Cardiac muscle cell (in vitro differentiated cells and primary cell): ENCODE data around the gene PRPH. TPM values are rescaled to one million over a fixed set of nuclear protein-coding genes. Genes with fewer than 3 reads are reported as not detected.
"Not testable (repeated sequence)": the region's sequence is repeated elsewhere in the genome, so short reads cannot be mapped to it uniquely, and the experiment has no call there.

Source experiments
- DNase-seq, 2 donors: peaks; one replicate each; pipeline versions ENCODE4 v3.0.0 to v3.0.0-alpha.2; 2010 to 2017; ENCODE audit warnings: low read depth in 1 of 2, low spot score in 1 of 2
- H3K27ac ChIP-seq: fragments of 200-600 bp; sonication (generic); 2 replicates; pipeline ENCODE4 v1.5.1; 2016
- H3K27me3 ChIP-seq: fragments of 200-600 bp; sonication (generic); 2 replicates; pipeline ENCODE4 v1.6.0; 2016; ENCODE audit warnings: control low read depth
- H3K36me3 ChIP-seq: fragments of 200-600 bp; sonication (generic); 2 replicates; pipeline ENCODE4 v1.5.1; 2016; ENCODE audit warnings: control low read depth
- H3K4me1 ChIP-seq: fragments of 200-600 bp; sonication (generic); 2 replicates; pipeline ENCODE4 v1.8.1; 2017; ENCODE audit warnings: low read depth, mild to moderate bottlenecking, mixed run types
- H3K4me3 ChIP-seq: fragments of 200-600 bp; sonication (generic); 2 replicates; pipeline ENCODE4 v1.5.1; 2016; ENCODE audit warnings: mild to moderate bottlenecking
- H3K9me3 ChIP-seq: fragments of 200-600 bp; sonication (generic); 2 replicates; pipeline ENCODE4 v1.5.1; 2017; ENCODE audit warnings: low read depth, mild to moderate bottlenecking, control low read depth
- CTCF ChIP-seq: IDR thresholded peaks from 2 replicates; pipeline ENCODE4 v1.5.1; 2012; ENCODE audit warnings: low read depth, mild to moderate bottlenecking, low read length
- polyA plus RNA-seq: library from polyadenylated mRNA; unstranded; fragments of >200 nt; fragmentation: Nextera tagmentation; extraction: Ambion mirVana; gene quantifications from 2 replicates; pipeline ENCODE4 v1.2.1, GENCODE V29; 2016
- total RNA-seq: library from RNA; depleted of rRNA; stranded (reverse); fragments of >200 nt; gene quantifications from 2 replicates; pipeline ENCODE4 v1.2.3, GENCODE V29; 2016

Gene PRPH
- total and polyA plus RNA-seq, 2 experiments from 2014 or later, result 1.1 to 4.0 TPM

GRCh38 chr12:49305762-49306510 lies 11.0 kb downstream of the PRPH start:
- no peak for DNase-seq
- Histone ChIP-seq H3K4me3 (no peak overlapping the region), H3K27me3 (peaks cover 6% of the 10 kb centered on the region), H3K9me3 (no peaks in the 10 kb centered on the region), H3K4me1 (no peaks in the 10 kb centered on the region), H3K27ac (no peak overlapping the region), H3K36me3 (no peaks in the 10 kb centered on the region)
- TF ChIP-seq CTCF, result no peak

- H3K27me3 ChIP-seq, result peaks cover 6% of the 10 kb centered on the region
- H3K9me3 ChIP-seq, result no peaks in the 10 kb centered on the region
- H3K4me3 ChIP-seq, result no peak overlapping the region
- no peaks in the 10 kb centered on the region for H3K4me1 ChIP-seq
- TF ChIP-seq CTCF, result no peak
- no peak for DNase-seq
- no peak overlapping the region for H3K27ac ChIP-seq
- H3K36me3 ChIP-seq, result no peaks in the 10 kb centered on the region
These were observed 14.4 kb downstream of the PRPH start for GRCh38 chr12:49309386-49309785.

GRCh38 chr12:49310451-49311000 lies 15.6 kb downstream of the PRPH start:
- H3K27ac ChIP-seq, H3K4me1 ChIP-seq, H3K36me3 ChIP-seq, H3K9me3 ChIP-seq, DNase-seq, H3K27me3 ChIP-seq, H3K4me3 ChIP-seq: not testable (repeated sequence)

GRCh38 chr12:49314811-49315210 lies 19.9 kb downstream of the PRPH start:
- Histone ChIP-seq H3K36me3 (no peaks in the 10 kb centered on the region), H3K9me3 (no peaks in the 10 kb centered on the region), H3K27me3 (peaks cover 14% of the 10 kb centered on the region), H3K4me3 (no peak overlapping the region), H3K27ac (no peak overlapping the region), H3K4me1 (no peaks in the 10 kb centered on the region)
- no peak for DNase-seq
- no peak for TF ChIP-seq CTCF

GRCh38 chr12:49317118-49317517 lies 22.2 kb downstream of the PRPH start:
- H3K4me3 ChIP-seq, H3K36me3 ChIP-seq, DNase-seq, H3K9me3 ChIP-seq, H3K4me1 ChIP-seq, H3K27ac ChIP-seq: not testable (repeated sequence)
- H3K27me3 ChIP-seq, result peaks cover 21% of the 10 kb centered on the region

- H3K9me3 ChIP-seq, H3K4me1 ChIP-seq, DNase-seq, H3K4me3 ChIP-seq, H3K36me3 ChIP-seq, H3K27ac ChIP-seq: not testable (repeated sequence)
- H3K27me3 ChIP-seq, result peaks cover 21% of the 10 kb centered on the region
These were observed 25.6 kb downstream of the PRPH start for GRCh38 chr12:49320411-49321103.

GRCh38 chr12:49322367-49322707 lies 27.4 kb downstream of the PRPH start:
- H3K4me3 ChIP-seq, result peak overlapping the region; percentile 42
- H3K27me3 ChIP-seq, result peaks cover 21% of the 10 kb centered on the region
- no peaks in the 10 kb centered on the region for H3K9me3 ChIP-seq
- no peaks in the 10 kb centered on the region for H3K36me3 ChIP-seq
- no peak for TF ChIP-seq CTCF
- H3K4me1 ChIP-seq, result no peaks in the 10 kb centered on the region
- H3K27ac ChIP-seq, result peak overlapping the region; percentile 16
- DNase-seq, result no peak
